Activated CD4-positive, alpha-beta memory T cell treated with anti-CD3 and anti-CD28 coated beads, Interleukin-2, amount 10 ng/mL, durations not matched to agents 7 days and 5 days (primary cell): Measurements from ENCODE around the gene ANKRD45. TPM values are rescaled to one million over a fixed set of nuclear protein-coding genes. Genes with fewer than 3 reads are reported as not detected.
"Not testable (repeated sequence)": the region's sequence is repeated elsewhere in the genome, so short reads cannot be mapped to it uniquely, and the experiment has no call there.

Experiments used
- CTCF ChIA-PET: fragments of 350-600 bp; sonication (Branson Sonifier 250); formaldehyde crosslinking; loops from one replicate; lab custom pipeline; 2021; ENCODE audit warnings: antibody characterized with exemption, inconsistent platforms; lab: Charles Lee
- POLR2A ChIA-PET: fragments of 350-600 bp; sonication (Branson Sonifier 250); formaldehyde crosslinking; loops from one replicate; lab custom pipeline; 2021; ENCODE audit warnings: antibody characterized with exemption; lab: Charles Lee
- DNase-seq: peaks from one replicate; pipeline ENCODE4 v3.0.0-alpha.2; 2020
- H3K27ac Mint-ChIP-seq: one replicate; pipeline ENCODE4 v1.8.0; 2021; ENCODE audit warnings: mild to moderate bottlenecking, mixed read lengths
- H3K27me3 Mint-ChIP-seq: one replicate; pipeline ENCODE4 v1.8.0; 2021; ENCODE audit warnings: mixed read lengths
- H3K36me3 Mint-ChIP-seq: one replicate; pipeline ENCODE4 v1.8.0; 2021; ENCODE audit warnings: low read depth, mixed read lengths
- H3K4me1 Mint-ChIP-seq: one replicate; pipeline ENCODE4 v1.8.0; 2021; ENCODE audit warnings: mixed read lengths
- H3K4me3 Mint-ChIP-seq: one replicate; pipeline ENCODE4 v1.8.0; 2021; ENCODE audit warnings: mild to moderate bottlenecking, mixed read lengths
- H3K9me3 Mint-ChIP-seq: one replicate; pipeline ENCODE4 v1.8.0; 2021; ENCODE audit warnings: mixed read lengths
- total RNA-seq, 2 experiments: library from RNA; stranded (reverse); gene quantifications; one replicate each; pipeline ENCODE4 v1.2.3, GENCODE V29; 2021

ANKRD45 gene
- total RNA-seq, 2 experiments from 2014 or later = not detected

DNA sequence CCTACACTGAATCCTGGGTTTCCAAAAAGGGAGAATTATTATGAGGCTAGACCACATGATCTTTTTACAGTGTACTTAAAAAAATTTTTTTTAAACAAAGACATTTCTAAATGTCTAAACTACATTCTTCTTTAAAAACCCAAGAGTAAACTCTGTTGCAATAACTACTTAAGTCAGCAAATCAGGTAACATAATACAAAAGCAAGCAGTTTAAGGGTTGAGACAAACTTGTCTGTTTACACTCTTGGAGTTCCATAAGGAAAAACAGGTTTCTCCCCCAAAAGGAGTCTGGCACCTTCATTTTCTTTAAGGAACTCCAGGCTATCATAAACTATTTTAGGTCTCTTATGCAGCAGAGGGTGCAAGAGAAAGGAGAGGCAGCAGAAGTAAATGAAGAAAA is 12.5 kb upstream of the ANKRD45 start:
- no peak overlapping the region for H3K4me3 Mint-ChIP-seq
- H3K36me3 Mint-ChIP-seq = no peaks in the 10 kb centered on the region
- ChIA-PET POLR2A (no interaction called here), CTCF (no interaction called here)
- peaks cover 3% of the 10 kb centered on the region for H3K9me3 Mint-ChIP-seq
- no peak overlapping the region for H3K27ac Mint-ChIP-seq
- H3K27me3 Mint-ChIP-seq = peaks cover 3% of the 10 kb centered on the region
- no peak for DNase-seq
- H3K4me1 Mint-ChIP-seq = no peaks in the 10 kb centered on the region

GRCh38 chr1:173680152-173680551 is 10.5 kb upstream of the ANKRD45 start:
- H3K27me3 Mint-ChIP-seq, H3K27ac Mint-ChIP-seq, H3K4me1 Mint-ChIP-seq, DNase-seq, H3K36me3 Mint-ChIP-seq, CTCF ChIA-PET, H3K4me3 Mint-ChIP-seq, H3K9me3 Mint-ChIP-seq, POLR2A ChIA-PET: not testable (repeated sequence)

DNA sequence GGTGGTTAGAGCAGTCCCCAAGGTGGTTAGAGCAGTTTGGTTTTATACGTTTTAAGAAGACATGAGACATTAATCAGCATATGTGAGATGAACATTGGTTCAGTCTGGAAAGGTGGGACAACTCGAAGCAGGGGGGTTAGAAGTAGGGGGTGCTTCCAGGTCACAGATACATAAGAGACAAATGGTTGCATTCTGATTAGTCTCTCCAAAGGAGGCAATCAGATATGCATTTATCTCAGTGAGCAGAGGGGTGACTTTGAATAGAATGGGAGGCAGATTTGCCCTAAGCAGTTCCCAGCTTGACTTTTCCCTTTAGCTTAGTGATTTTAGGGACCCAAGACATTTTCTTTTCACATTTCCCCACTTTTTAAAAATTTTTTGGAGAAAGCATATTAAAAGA is 4.8 kb upstream of the ANKRD45 start:
- POLR2A ChIA-PET, H3K4me1 Mint-ChIP-seq, H3K4me3 Mint-ChIP-seq, H3K27ac Mint-ChIP-seq, DNase-seq, CTCF ChIA-PET, H3K36me3 Mint-ChIP-seq, H3K9me3 Mint-ChIP-seq: not testable (repeated sequence)
- peaks cover 11% of the 10 kb centered on the region for H3K27me3 Mint-ChIP-seq

- no peak overlapping the region for H3K4me3 Mint-ChIP-seq
- no peak for DNase-seq
- H3K4me1 Mint-ChIP-seq = peaks cover 9% of the 10 kb centered on the region
- no peak overlapping the region for H3K27ac Mint-ChIP-seq
- peaks cover 34% of the 10 kb centered on the region for H3K27me3 Mint-ChIP-seq
- H3K36me3 Mint-ChIP-seq = no peaks in the 10 kb centered on the region
- POLR2A ChIA-PET = no interaction called here
- CTCF ChIA-PET = interaction anchor here (1.3 kb wide), 1 partner anchor 237 kb away, joined by 4 read pairs; no protein-coding TSS in a partner anchor
- no peaks in the 10 kb centered on the region for H3K9me3 Mint-ChIP-seq
These were observed 3.0 kb downstream of the ANKRD45 start for GRCh38 chr1:173666646-173667045.

- no peak overlapping the region for H3K27ac Mint-ChIP-seq
- no peaks in the 10 kb centered on the region for H3K4me1 Mint-ChIP-seq
- H3K27me3 Mint-ChIP-seq = peaks cover 11% of the 10 kb centered on the region
- H3K9me3 Mint-ChIP-seq = no peaks in the 10 kb centered on the region
- POLR2A ChIA-PET = no interaction called here
- H3K4me3 Mint-ChIP-seq = no peak overlapping the region
- CTCF ChIA-PET = no interaction called here
- no peak for DNase-seq
- no peaks in the 10 kb centered on the region for H3K36me3 Mint-ChIP-seq
These were observed 6.5 kb downstream of the ANKRD45 start for GRCh38 chr1:173663159-173663558.

DNA sequence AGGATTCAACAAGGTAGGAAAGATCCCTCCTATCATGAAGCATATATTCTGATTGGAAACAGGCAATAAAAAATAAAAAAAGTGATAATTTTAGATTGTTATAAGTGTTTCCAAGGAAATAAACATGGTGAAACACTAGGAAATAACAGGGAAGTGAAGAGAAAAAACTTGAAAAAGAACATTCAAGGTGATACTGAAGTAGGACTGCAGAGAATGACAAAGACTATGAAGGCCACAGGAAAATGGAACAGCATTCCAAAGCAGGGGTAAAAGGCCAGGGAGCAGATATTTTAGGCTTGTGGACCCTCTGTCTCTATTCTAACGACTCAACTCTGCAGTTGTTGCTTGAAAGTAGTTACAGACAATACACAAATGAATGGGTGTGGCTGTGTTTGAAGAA is 7.9 kb downstream of the ANKRD45 start:
- CTCF ChIA-PET = no interaction called here
- POLR2A ChIA-PET = no interaction called here
- no peaks in the 10 kb centered on the region for H3K9me3 Mint-ChIP-seq
- no peak overlapping the region for H3K27ac Mint-ChIP-seq
- DNase-seq = no peak
- H3K4me3 Mint-ChIP-seq = no peak overlapping the region
- H3K27me3 Mint-ChIP-seq = peaks cover 5% of the 10 kb centered on the region
- H3K36me3 Mint-ChIP-seq = no peaks in the 10 kb centered on the region
- no peaks in the 10 kb centered on the region for H3K4me1 Mint-ChIP-seq

DNA sequence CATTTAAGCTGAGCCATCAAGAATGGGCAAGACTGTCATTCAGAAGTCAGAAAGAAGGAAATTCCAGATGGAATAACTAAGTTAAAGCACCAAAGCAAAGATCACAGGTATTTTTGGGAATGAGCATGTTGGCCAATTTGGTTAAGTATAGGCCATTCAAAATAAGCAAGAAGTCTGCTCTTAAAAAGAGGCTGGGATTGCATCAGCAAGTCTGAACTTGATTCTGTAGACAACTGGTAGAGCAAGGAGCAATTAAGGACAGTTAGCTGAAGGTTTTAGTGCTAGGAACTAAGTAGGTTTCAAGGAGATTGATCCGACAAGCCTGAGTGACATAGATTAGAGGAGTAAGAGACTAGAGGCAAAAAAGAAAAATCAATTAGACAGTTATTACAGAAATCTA is 8.4 kb downstream of the ANKRD45 start:
- Mint-ChIP-seq H3K27ac (no peak overlapping the region), H3K4me3 (no peak overlapping the region), H3K27me3 (peaks cover 5% of the 10 kb centered on the region), H3K36me3 (no peaks in the 10 kb centered on the region), H3K9me3 (no peaks in the 10 kb centered on the region), H3K4me1 (no peaks in the 10 kb centered on the region)
- DNase-seq = no peak
- ChIA-PET CTCF (no interaction called here), POLR2A (no interaction called here)

DNA sequence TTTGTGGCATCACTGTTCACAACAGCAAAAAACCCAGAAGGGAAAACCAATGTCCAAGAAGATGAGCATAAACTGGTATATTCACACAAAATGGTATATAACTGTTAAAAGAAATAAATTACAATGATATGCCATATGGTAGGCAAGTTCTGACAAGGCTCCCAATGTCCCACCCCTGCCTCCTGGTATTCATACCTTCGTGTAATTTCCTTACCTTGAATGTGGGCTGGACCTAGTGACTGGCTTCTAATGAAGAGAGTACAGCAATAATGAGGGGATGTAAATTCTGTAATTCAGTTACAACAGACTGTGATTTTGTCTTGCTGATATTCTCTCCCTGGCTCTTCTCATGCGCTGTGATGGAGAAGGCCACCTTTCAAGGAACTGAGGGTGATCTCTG is 9.3 kb downstream of the ANKRD45 start:
- no peak for DNase-seq
- Mint-ChIP-seq H3K4me1 (no peaks in the 10 kb centered on the region), H3K4me3 (no peak overlapping the region), H3K27me3 (peaks cover 5% of the 10 kb centered on the region), H3K9me3 (peaks cover 2% of the 10 kb centered on the region), H3K36me3 (no peaks in the 10 kb centered on the region), H3K27ac (no peak overlapping the region)
- CTCF ChIA-PET = no interaction called here
- POLR2A ChIA-PET = no interaction called here

GRCh38 chr1:173648880-173649605 is 20.6 kb downstream of the ANKRD45 start:
- no peak for DNase-seq
- ChIA-PET POLR2A (no interaction called here), CTCF (no interaction called here)
- Mint-ChIP-seq H3K9me3 (peaks cover 2% of the 10 kb centered on the region), H3K4me1 (no peaks in the 10 kb centered on the region), H3K4me3 (no peak overlapping the region), H3K27ac (no peak overlapping the region), H3K27me3 (peaks cover 18% of the 10 kb centered on the region), H3K36me3 (no peaks in the 10 kb centered on the region)

GRCh38 chr1:173646656-173647055 is 23.0 kb downstream of the ANKRD45 start:
- peaks cover 1% of the 10 kb centered on the region for H3K27me3 Mint-ChIP-seq
- ChIA-PET CTCF (no interaction called here), POLR2A (no interaction called here)
- H3K36me3 Mint-ChIP-seq = no peaks in the 10 kb centered on the region
- peaks cover 2% of the 10 kb centered on the region for H3K4me1 Mint-ChIP-seq
- no peak overlapping the region for H3K27ac Mint-ChIP-seq
- no peak overlapping the region for H3K4me3 Mint-ChIP-seq
- no peak for DNase-seq
- peaks cover 3% of the 10 kb centered on the region for H3K9me3 Mint-ChIP-seq

DNA sequence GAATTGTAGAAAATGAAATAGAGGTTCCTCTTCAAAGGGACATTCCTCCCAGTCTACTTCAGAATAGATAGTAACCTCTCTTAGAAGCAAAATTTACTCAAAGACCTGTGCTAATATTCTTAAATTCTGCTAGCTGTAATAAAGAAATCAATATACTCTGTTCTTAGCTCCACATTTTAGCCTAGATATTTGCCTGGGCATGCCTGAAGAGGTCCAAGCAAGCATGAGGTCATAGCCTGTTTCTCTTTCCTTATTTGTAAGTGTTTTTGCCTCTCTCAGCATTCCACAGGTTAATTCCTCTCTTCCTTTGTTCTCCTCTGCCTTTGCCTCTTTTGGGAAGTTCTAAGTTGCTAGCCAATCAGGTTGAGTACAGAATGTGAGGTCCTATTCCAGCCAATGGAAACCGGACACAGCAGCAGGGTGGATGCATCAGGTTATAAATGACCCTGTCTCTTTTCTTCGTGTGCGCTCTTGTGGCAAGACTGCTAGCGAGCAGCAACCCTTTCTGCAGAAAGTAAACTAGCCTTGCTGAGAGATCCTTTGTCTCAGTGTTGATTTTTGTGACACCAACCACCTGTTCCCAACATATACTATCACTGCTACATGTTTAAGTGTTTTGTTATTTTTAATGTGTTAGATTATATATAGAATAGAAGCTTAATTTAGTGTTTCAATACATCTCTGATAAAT is 27.1 kb downstream of the ANKRD45 start:
- H3K4me1 Mint-ChIP-seq, DNase-seq, POLR2A ChIA-PET, H3K36me3 Mint-ChIP-seq, H3K9me3 Mint-ChIP-seq, H3K27me3 Mint-ChIP-seq, H3K27ac Mint-ChIP-seq, H3K4me3 Mint-ChIP-seq: not testable (repeated sequence)
- CTCF ChIA-PET = interaction anchor here (0.7 kb wide), 1 partner anchor 65 kb away, joined by 3 read pairs; no protein-coding TSS in a partner anchor

DNA sequence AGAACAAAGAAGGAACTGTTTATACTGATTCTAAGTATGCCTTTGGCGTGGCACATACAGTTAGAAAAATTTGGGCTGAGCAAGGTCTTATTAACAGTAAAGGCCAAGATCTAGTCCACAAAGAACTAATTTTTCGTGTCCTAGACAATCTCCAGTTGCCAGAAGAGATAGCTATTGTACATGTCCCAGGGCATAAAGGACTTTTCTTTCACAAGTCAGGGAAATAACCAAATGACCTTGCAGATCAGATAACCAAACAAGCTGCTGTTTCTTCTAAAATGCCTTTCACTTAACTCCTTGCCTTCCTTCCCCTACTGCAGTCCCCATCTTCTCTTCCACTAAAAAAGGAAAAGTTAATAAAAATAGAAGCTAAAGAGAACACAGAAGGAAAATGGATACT is 30.5 kb downstream of the ANKRD45 start:
- H3K4me3 Mint-ChIP-seq = no peak overlapping the region
- peaks cover 2% of the 10 kb centered on the region for H3K4me1 Mint-ChIP-seq
- no peak for DNase-seq
- H3K9me3 Mint-ChIP-seq = peaks cover 6% of the 10 kb centered on the region
- no peaks in the 10 kb centered on the region for H3K36me3 Mint-ChIP-seq
- POLR2A ChIA-PET = no interaction called here
- H3K27me3 Mint-ChIP-seq = no peaks in the 10 kb centered on the region
- CTCF ChIA-PET = no interaction called here
- H3K27ac Mint-ChIP-seq = no peak overlapping the region

DNA sequence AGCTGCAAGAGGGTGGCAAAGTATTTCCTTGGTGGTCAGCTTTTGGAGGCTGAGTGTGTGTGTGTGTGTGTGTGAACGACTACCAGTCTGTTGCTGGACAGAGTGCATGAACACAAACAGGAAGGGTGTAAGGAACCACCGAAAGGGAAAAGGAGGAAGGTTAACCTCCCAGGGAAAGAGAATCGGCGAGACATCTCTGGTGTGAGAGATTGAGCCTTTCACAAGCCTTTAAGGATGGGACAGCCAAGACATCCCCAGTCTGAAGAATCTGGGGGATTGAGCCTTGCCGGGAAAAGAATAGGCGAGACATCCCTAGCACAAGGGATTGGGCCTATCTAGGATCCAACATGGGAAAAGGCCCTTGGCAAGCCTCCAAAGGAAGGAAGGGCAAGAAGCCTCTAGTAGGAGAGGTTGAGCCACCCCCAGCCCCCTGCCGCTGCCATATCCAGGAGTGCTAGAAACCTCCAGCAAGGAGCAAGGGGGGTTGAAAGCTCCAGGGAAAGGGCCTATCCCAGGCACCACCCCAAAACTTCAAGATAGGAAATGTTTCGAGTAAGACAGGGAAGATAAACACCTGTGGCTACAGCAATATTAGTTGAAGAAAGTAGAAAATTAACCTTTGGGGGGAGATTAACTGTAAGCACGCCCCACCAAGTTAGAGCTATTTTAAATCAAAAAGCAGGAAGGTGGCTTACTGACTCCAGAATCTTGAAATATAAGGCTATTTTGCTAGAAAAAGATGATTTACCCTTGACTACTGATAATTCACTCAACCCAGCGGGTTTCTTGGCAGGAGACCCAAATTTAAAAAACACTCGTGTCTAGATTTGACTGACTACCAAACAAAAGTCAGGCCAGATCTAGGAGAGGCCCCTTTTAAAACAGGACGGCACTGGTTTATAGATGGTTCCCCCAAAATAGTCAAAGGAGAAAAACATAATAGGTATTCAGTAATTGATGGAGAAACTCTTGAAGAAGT is 31.3 kb downstream of the ANKRD45 start:
- CTCF ChIA-PET = no interaction called here
- Mint-ChIP-seq H3K9me3 (peaks cover 6% of the 10 kb centered on the region), H3K27ac (no peak overlapping the region), H3K36me3 (no peaks in the 10 kb centered on the region), H3K4me3 (no peak overlapping the region), H3K27me3 (no peaks in the 10 kb centered on the region), H3K4me1 (peaks cover 2% of the 10 kb centered on the region)
- DNase-seq = no peak
- POLR2A ChIA-PET = no interaction called here
